ENCODE measurements around the gene PRC1.

- no peak for TF ChIP-seq POLR2A (IDR thresholded peaks at IDR 0.05; ENCODE audit: insufficient read depth in 1 of 2, low read depth in 2 of 2, low read length in 2 of 2)
- TF ChIP-seq ZNF44 (CRISPR knock-in tag; IDR thresholded peaks at IDR 0.05), result no peak
Measured at GRCh38 chr15:90924375-90924774, 70.0 kb downstream of the PRC1 start.

Data from HepG2 (cell line).